ENCODE results near the gene ARHGEF28.

- TF ChIP-seq POLR2AphosphoS5 (IDR thresholded peaks at IDR 0.05), result no peak
- TF ChIP-seq POLR2A (IDR thresholded peaks at IDR 0.05), result no peak
- TF ChIP-seq CTCF (IDR thresholded peaks at IDR 0.05), result no peak
Measured at GRCh38 chr5:73805449-73805848, 179.5 kb downstream of the ARHGEF28 start.
